HepG2 (cell line): ENCODE results near the gene SPACA4. TPM values are rescaled to one million over a fixed set of nuclear protein-coding genes. Genes with fewer than 3 reads are reported as not detected.

Experiments
- CBFB ChIP-seq: sonication (generic); formaldehyde crosslinking; IDR thresholded peaks from 2 replicates; pipeline ENCODE4 v1.4.0; 2020; ENCODE audit warnings: missing genetic modification reagents
- DR1 ChIP-seq: sonication (generic); formaldehyde crosslinking; IDR thresholded peaks from 2 replicates; pipeline ENCODE4 v1.8.0; 2021; ENCODE audit warnings: mild to moderate bottlenecking, missing genetic modification reagents, inconsistent platforms
- EEA1 ChIP-seq: sonication (generic); formaldehyde crosslinking; IDR thresholded peaks from 2 replicates; pipeline ENCODE4 v1.5.1; 2020; ENCODE audit warnings: mild to moderate bottlenecking, missing genetic modification reagents, borderline replicate concordance
- ETV6 ChIP-seq: sonication (generic); formaldehyde crosslinking; conservative IDR thresholded peaks from 2 replicates; pipeline ENCODE4 v1.4.0; 2020; ENCODE audit warnings: missing genetic modification reagents
- GATA4 ChIP-seq: sonication (generic); IDR thresholded peaks from 2 replicates; pipeline ENCODE4 v1.6.1; 2016; ENCODE audit warnings: antibody characterized with exemption, low read depth, borderline replicate concordance
- HIVEP1 ChIP-seq: sonication (generic); formaldehyde crosslinking; IDR thresholded peaks from 2 replicates; pipeline ENCODE4 v1.4.0; 2020; ENCODE audit warnings: mild to moderate bottlenecking, missing genetic modification reagents
- HMG20B ChIP-seq: conservative IDR thresholded peaks from 2 replicates; pipeline ENCODE4 v1.6.1; 2016; ENCODE audit warnings: missing genetic modification reagents, missing compliant biosample characterization
- KLF16 ChIP-seq, 2 experiments: sonication (generic) in 1 of 2; formaldehyde crosslinking in 1 of 2; IDR thresholded peaks; 2 replicates each; pipeline versions ENCODE4 v1.6.1 to v1.8.0; 2016 to 2023; ENCODE audit warnings: missing genetic modification reagents in 2 of 2, missing compliant biosample characterization in 1 of 2
- MEIS2 ChIP-seq: sonication (generic); formaldehyde crosslinking; IDR thresholded peaks from 2 replicates; pipeline ENCODE4 v1.9.0; 2021; ENCODE audit warnings: mild to moderate bottlenecking, missing genetic modification reagents
- SAP130 ChIP-seq: IDR thresholded peaks from 2 replicates; pipeline ENCODE4 v1.6.1; 2016; ENCODE audit warnings: low read depth
- SIX4 ChIP-seq: sonication (generic); formaldehyde crosslinking; IDR thresholded peaks from 2 replicates; pipeline ENCODE4 v1.4.0; 2020; ENCODE audit warnings: missing genetic modification reagents
- SNRNP70 ChIP-seq: fragments of 200-400 bp; formaldehyde crosslinking; IDR thresholded peaks from 2 replicates; pipeline ENCODE4 v1.6.1; 2017; ENCODE audit warnings: mild to moderate bottlenecking, low read depth, low read length, moderate library complexity
- TCF7L2 ChIP-seq: IDR thresholded peaks from 2 replicates; pipeline ENCODE4 v1.6.1; 2011; ENCODE audit warnings: mild to moderate bottlenecking, low read depth, low read length, moderate library complexity
- ZEB1 ChIP-seq: IDR thresholded peaks from 2 replicates; pipeline ENCODE4 v1.6.1; 2012; ENCODE audit warnings: mild to moderate bottlenecking, low read depth, inconsistent platforms; ENCODE audit not compliant: insufficient replicate concordance
- ZFX ChIP-seq: sonication (generic); formaldehyde crosslinking; IDR thresholded peaks from 2 replicates; pipeline ENCODE4 v1.4.0; 2020; ENCODE audit warnings: mild to moderate bottlenecking, low read depth, missing genetic modification reagents, moderate library complexity
- ZNF30 ChIP-seq: sonication (generic); formaldehyde crosslinking; IDR thresholded peaks from 2 replicates; pipeline ENCODE4 v1.5.0; 2020; ENCODE audit warnings: mild to moderate bottlenecking, missing genetic modification reagents
- ZNF331 ChIP-seq: sonication (generic); formaldehyde crosslinking; IDR thresholded peaks from 2 replicates; pipeline ENCODE4 v1.4.0; 2020; ENCODE audit warnings: missing genetic modification reagents
- ZNF468 ChIP-seq: sonication (generic); formaldehyde crosslinking; IDR thresholded peaks from 2 replicates; pipeline ENCODE4 v1.8.0; 2022; ENCODE audit warnings: mild to moderate bottlenecking, moderate library complexity, missing genetic modification reagents
- ZNF7 ChIP-seq: IDR thresholded peaks from 2 replicates; pipeline ENCODE4 v1.6.1; 2016; ENCODE audit warnings: missing biosample characterization, missing genetic modification reagents
- polyA plus RNA-seq, 8 experiments: library from polyadenylated mRNA; depleted of rRNA in 3 of 8; stranded (reverse) in 7 of 8; unstranded in 1 of 8; fragments of >200 nt; fragmentation: Illumina TruSeq in 4 of 8; extraction: Trizol in 4 of 8; gene quantifications; 2 replicates each; pipeline versions ENCODE4 v1.2.1 to v1.2.3, GENCODE V29; 2011 to 2016; ENCODE audit warnings: low read depth in 4 of 8, missing spikeins in 1 of 8, mixed read lengths in 1 of 8; ENCODE audit not compliant: insufficient read depth in 1 of 8
- total RNA-seq, 5 experiments: library from RNA; depleted of rRNA; stranded (reverse); fragments of >200 nt; fragmentation: Illumina TruSeq; extraction: Trizol; gene quantifications; 2 replicates each; pipeline ENCODE4 v1.2.3, GENCODE V29; 2016; ENCODE audit warnings: low read depth in 1 of 5
- TF ChIP-seq, protein P1 (sequence below): IDR thresholded peaks from 2 replicates; pipeline ENCODE4 v1.6.1; 2018; ENCODE audit warnings: missing genetic modification reagents, mild to moderate bottlenecking, missing compliant biosample characterization
- TF ChIP-seq, protein P2 (sequence below): sonication (generic); formaldehyde crosslinking; IDR thresholded peaks from 2 replicates; pipeline ENCODE4 v1.5.1; 2020; ENCODE audit warnings: mild to moderate bottlenecking, moderate library complexity, missing genetic modification reagents
- TF ChIP-seq, protein P3 (sequence below): sonication (generic); formaldehyde crosslinking; IDR thresholded peaks from 2 replicates; pipeline ENCODE4 v1.4.0; 2020; ENCODE audit warnings: missing genetic modification reagents, low read depth, mild to moderate bottlenecking, borderline replicate concordance
- TF ChIP-seq, protein P4 (sequence below): sonication (generic); formaldehyde crosslinking; conservative IDR thresholded peaks from 2 replicates; pipeline ENCODE4 v1.8.0; 2022; ENCODE audit warnings: mild to moderate bottlenecking, moderate library complexity, missing genetic modification reagents
- TF ChIP-seq, protein P5 (sequence below): sonication (generic); formaldehyde crosslinking; IDR thresholded peaks from 2 replicates; pipeline ENCODE4 v1.4.0; 2020; ENCODE audit warnings: mild to moderate bottlenecking, missing genetic modification reagents

Gene SPACA4
- total and polyA plus RNA-seq, 2 of the 13 experiments (the other 11 are each of a cell fraction or from before 2014, with no cell fraction given) = not detected

DNA sequence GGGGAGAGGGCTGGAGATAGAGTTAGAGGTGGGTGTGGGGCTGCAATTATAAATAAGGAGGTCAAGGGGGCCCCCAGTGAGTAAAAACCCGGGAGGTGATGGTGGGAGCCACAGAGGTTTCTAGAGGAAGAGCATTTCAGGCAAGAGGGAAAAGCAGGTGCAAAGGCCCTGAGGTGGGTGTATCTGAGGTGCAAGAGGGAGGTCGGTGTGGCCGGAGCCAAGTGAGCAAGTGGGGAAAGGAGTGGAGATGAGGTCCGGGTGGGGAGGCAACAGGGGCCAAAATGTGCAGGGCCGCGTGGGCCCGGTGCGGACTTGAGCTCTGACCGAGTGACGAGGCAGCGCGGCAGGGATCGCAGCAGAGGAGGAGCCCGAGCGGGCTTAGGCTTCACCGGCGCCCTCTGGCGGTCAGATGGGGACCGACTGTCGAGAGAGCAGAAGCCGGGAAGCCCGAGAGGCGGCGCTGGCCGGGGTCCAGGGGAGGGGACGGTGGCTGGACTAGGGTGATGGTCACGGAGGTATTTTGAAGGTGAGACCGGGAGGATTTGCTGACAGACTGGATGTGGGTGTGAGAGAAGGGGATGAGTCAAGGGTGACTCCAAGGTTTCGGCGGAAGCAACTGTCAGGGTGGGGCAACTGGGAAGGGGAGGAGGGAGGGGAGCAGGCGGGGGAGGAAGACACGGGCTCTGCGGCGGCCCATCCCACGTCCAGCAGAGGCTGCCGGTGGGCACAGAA is 17.7 kb upstream of the SPACA4 start (continued):
- TF ChIP-seq SNRNP70 (no peak), TCF7L2 (no peak), GATA4 (no peak), MEIS2 (no peak), ZFX (no peak), SIX4 (CRISPR knock-in tag) (no peak), ZNF468 (no peak), ETV6 (CRISPR knock-in tag) (no peak), ZNF7 (CRISPR knock-in tag) (no peak), HMG20B (CRISPR knock-in tag) (no peak), ZEB1 (no peak), EEA1 (CRISPR knock-in tag) (no peak), KLF16 (CRISPR knock-in tag; IDR thresholded peaks at IDR 0.05) (0 out of 4 replicates have a peak, but pooled peaks of 1 of the 2 experiments have one; percentile 24), ZNF331 (CRISPR knock-in tag) (no peak), ZNF30 (no peak), DR1 (CRISPR knock-in tag) (no peak), HIVEP1 (no peak), CBFB (CRISPR knock-in tag) (peak; percentile 67; the same call in 1 of the 2 replicates), SAP130 (0 out of 2 replicates have a peak, but pooled peaks have one; percentile 32)
- TF ChIP-seq, protein P1, sequence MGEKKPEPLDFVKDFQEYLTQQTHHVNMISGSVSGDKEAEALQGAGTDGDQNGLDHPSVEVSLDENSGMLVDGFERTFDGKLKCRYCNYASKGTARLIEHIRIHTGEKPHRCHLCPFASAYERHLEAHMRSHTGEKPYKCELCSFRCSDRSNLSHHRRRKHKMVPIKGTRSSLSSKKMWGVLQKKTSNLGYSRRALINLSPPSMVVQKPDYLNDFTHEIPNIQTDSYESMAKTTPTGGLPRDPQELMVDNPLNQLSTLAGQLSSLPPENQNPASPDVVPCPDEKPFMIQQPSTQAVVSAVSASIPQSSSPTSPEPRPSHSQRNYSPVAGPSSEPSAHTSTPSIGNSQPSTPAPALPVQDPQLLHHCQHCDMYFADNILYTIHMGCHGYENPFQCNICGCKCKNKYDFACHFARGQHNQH (CRISPR knock-in tag) = peak; percentile 43; the same call in 1 of the 2 replicates
- TF ChIP-seq, protein P2, sequence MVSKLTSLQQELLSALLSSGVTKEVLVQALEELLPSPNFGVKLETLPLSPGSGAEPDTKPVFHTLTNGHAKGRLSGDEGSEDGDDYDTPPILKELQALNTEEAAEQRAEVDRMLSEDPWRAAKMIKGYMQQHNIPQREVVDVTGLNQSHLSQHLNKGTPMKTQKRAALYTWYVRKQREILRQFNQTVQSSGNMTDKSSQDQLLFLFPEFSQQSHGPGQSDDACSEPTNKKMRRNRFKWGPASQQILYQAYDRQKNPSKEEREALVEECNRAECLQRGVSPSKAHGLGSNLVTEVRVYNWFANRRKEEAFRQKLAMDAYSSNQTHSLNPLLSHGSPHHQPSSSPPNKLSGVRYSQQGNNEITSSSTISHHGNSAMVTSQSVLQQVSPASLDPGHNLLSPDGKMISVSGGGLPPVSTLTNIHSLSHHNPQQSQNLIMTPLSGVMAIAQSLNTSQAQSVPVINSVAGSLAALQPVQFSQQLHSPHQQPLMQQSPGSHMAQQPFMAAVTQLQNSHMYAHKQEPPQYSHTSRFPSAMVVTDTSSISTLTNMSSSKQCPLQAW = 0 out of 2 replicates have a peak, but pooled peaks have one; percentile 42
- TF ChIP-seq, protein P3, sequence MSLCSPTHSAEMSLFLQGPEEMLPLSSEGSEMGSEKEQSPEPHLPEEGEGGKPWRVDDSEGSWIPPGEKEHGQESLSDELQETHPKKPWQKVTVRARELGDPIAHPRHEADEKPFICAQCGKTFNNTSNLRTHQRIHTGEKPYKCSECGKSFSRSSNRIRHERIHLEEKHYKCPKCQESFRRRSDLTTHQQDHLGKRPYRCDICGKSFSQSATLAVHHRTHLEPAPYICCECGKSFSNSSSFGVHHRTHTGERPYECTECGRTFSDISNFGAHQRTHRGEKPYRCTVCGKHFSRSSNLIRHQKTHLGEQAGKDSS (CRISPR knock-in tag) = no peak
- TF ChIP-seq, protein P4, sequence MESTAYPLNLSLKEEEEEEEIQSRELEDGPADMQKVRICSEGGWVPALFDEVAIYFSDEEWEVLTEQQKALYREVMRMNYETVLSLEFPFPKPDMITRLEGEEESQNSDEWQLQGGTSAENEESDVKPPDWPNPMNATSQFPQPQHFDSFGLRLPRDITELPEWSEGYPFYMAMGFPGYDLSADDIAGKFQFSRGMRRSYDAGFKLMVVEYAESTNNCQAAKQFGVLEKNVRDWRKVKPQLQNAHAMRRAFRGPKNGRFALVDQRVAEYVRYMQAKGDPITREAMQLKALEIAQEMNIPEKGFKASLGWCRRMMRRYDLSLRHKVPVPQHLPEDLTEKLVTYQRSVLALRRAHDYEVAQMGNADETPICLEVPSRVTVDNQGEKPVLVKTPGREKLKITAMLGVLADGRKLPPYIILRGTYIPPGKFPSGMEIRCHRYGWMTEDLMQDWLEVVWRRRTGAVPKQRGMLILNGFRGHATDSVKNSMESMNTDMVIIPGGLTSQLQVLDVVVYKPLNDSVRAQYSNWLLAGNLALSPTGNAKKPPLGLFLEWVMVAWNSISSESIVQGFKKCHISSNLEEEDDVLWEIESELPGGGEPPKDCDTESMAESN (CRISPR knock-in tag) = no peak
- TF ChIP-seq, protein P5, sequence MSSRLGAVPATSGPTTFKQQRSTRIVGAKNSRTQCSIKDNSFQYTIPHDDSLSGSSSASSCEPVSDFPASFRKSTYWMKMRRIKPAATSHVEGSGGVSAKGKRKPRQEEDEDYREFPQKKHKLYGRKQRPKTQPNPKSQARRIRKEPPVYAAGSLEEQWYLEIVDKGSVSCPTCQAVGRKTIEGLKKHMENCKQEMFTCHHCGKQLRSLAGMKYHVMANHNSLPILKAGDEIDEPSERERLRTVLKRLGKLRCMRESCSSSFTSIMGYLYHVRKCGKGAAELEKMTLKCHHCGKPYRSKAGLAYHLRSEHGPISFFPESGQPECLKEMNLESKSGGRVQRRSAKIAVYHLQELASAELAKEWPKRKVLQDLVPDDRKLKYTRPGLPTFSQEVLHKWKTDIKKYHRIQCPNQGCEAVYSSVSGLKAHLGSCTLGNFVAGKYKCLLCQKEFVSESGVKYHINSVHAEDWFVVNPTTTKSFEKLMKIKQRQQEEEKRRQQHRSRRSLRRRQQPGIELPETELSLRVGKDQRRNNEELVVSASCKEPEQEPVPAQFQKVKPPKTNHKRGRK (CRISPR knock-in tag) = no peak
